GM08714 (cell line): Measurements from ENCODE around the gene GOLGA6L6.
"Not testable (repeated sequence)": the region's sequence is repeated elsewhere in the genome, so short reads cannot be mapped to it uniquely, and the experiment has no call there.

Experiments used
- H3K4me3 ChIP-seq: fragments of 200-500 bp; sonication (Bioruptor generic); 2 replicates; pipeline ENCODE4 v1.5.1; 2014; ENCODE audit warnings: mild to moderate bottlenecking, low read length, inconsistent platforms

Gene GOLGA6L6

GRCh38 chr15:20541700-20542099 is at the start of gene GOLGA6L6:
TSS of gene GOLGA6L6 (minus strand) at chr15:20541800. CDS start at chr15:20541709, 91 bp downstream.
- not testable (repeated sequence) for H3K4me3 ChIP-seq

GRCh38 chr15:20590069-20590468 is 48.5 kb upstream of the GOLGA6L6 start:
- H3K4me3 ChIP-seq: not testable (repeated sequence)

GRCh38 chr15:20586821-20587220 is 45.2 kb upstream of the GOLGA6L6 start:
- not testable (repeated sequence) for H3K4me3 ChIP-seq

- not testable (repeated sequence) for H3K4me3 ChIP-seq
Measured at GRCh38 chr15:20582726-20583115, 41.1 kb upstream of the GOLGA6L6 start.

GRCh38 chr15:20582109-20582725 is 40.6 kb upstream of the GOLGA6L6 start:
- H3K4me3 ChIP-seq: not testable (repeated sequence)

- not testable (repeated sequence) for H3K4me3 ChIP-seq
Measured at GRCh38 chr15:20581261-20582108, 39.9 kb upstream of the GOLGA6L6 start.

DNA sequence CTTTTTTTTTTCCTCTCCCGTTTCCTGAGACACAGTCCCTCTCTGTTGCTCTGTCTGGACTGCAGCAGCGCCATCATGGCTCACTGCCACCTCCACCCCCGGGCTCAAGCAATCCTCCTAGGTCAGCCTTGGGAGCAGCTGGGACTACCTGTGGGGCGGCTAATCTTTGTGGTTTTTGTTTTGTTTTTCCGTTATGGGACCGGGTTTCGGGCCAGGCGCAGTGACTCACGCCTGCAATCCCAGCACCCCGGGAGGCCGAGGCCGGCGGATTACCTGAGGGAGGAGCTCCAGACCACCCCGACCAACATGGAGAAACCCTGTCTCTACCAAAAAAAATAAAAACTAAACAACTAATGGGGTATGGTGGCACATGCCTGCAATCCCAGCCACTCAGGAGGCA is 38.1 kb upstream of the GOLGA6L6 start:
- H3K4me3 ChIP-seq: not testable (repeated sequence)

DNA sequence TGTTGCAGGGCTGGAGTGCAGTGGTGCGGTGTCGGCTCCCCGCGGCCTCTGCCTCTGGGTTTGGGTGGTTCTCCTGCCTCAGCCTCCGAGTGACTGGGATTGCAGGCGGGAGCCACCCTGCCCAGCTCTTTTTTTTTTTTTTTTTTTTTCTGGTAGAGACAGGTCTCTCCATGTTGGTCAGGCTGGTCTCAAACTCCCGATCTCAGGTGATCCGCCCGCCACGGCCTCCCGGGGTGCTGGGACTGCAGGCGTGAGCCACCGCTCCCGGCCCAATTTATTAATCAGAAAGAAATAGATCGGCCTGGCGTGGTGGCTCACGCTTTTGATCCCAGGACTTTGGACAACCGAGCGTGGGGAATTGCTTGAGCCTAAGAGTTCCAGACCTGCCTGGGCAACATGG is 9.7 kb upstream of the GOLGA6L6 start:
- H3K4me3 ChIP-seq: not testable (repeated sequence)

GRCh38 chr15:20505926-20506658 is 35.5 kb downstream of the GOLGA6L6 start:
- not testable (repeated sequence) for H3K4me3 ChIP-seq

GRCh38 chr15:20502839-20503238 is 38.8 kb downstream of the GOLGA6L6 start:
- not testable (repeated sequence) for H3K4me3 ChIP-seq

DNA sequence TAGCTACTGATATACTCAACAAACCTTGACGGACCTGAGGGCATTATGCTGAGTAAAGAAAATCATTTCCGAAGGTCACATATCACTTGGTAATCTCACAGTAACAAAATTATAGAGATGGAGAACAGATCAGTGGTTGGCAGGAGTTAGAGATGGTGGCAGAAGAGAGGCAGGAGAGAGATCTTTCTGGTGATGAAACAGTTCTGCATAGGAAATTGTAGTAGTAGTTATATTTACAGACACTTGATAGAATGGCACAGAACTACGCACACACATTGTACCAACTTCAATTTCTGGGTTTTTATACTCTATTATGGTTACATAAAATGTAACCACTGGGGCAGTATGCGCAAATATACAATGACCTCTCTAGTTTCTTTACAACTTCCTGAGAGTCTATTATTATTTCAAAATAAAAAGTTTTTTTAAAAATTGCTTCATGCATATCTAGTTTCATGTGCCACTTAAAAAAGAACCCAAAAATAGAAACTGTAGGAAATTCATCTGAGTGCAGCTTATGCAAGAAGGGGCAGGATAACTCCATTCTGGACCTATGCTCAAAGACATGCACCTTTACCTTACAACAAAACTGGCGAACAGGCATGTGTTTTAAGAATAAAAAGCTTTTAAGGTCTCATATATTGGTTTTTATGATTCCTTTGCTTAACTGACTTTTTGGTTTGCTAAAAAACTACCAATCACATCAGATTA is 39.9 kb downstream of the GOLGA6L6 start:
- not testable (repeated sequence) for H3K4me3 ChIP-seq

DNA sequence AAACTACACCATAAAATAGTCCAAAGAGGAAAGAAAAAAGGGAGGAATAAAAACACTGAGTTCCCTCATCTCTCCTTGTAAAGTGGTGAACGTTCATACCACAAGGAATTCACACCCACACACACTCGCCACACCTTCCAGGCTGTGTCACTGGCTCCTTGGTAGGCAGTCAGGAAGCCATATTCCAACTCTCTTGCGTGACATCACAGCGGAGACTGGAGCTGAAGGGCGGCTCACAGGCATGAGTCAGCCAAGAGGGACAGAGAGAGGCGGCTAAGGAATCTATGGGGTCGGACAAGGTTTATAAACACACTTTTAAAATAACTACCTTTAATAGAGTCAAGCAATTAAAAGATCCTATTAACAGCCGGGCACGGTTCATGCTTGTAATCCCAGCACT is 43.8 kb downstream of the GOLGA6L6 start:
- not testable (repeated sequence) for H3K4me3 ChIP-seq

GRCh38 chr15:20493035-20493434 is 48.6 kb downstream of the GOLGA6L6 start:
- H3K4me3 ChIP-seq: not testable (repeated sequence)

DNA sequence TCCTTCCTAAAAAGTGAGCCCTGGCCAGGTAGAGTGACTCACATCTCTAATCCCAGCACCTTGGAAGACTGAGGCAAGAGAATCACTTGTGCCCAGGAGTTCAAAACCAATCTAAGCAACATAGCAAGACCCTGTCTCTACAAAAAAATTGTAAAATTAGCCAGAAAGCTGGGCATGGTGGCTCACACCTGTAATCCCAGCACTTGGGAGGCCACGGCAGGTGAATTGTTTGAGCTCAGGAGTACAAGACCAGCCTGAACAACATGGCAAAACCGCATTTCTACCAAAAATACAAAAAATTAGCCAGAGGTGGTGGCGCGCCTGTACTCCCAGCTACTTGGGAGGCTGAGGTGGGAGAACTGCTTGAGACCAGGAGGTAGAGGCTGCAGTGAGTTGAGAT is 49.0 kb downstream of the GOLGA6L6 start:
- H3K4me3 ChIP-seq: not testable (repeated sequence)

DNA sequence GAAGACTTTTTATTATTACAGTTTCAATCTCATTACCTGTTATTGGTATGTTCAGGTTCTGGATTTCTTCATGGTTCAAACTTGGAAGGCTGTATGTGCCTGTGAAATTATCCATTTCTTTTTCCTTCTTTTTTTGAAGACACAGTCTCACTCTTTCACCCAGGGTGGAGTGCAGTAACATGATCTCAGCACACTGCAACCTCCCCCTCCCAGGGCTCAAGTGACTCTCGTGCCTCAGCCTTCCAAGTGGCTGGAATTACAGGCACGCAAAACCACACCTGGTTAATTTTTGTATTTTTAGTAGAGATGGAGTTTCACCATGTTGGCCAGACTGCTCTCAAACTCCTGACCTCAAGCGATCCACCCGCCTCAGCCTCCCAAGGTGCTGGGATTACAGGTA is 52.3 kb downstream of the GOLGA6L6 start:
- not testable (repeated sequence) for H3K4me3 ChIP-seq
